GM18873 (cell line): ENCODE results near the gene YARS1.
"Not testable (repeated sequence)": the region's sequence is repeated elsewhere in the genome, so short reads cannot be mapped to it uniquely, and the experiment has no call there.

ENCODE experiments used
- ATAC-seq: cut with Tn5 transposase; IDR thresholded peaks from one replicate; pipeline ENCODE4 v1.9.1; 2021; ENCODE audit warnings: mild to moderate bottlenecking, moderate library complexity, moderate number of reproducible peaks; ENCODE audit not compliant: unreplicated experiment, low FRiP score

The YARS1 gene

DNA sequence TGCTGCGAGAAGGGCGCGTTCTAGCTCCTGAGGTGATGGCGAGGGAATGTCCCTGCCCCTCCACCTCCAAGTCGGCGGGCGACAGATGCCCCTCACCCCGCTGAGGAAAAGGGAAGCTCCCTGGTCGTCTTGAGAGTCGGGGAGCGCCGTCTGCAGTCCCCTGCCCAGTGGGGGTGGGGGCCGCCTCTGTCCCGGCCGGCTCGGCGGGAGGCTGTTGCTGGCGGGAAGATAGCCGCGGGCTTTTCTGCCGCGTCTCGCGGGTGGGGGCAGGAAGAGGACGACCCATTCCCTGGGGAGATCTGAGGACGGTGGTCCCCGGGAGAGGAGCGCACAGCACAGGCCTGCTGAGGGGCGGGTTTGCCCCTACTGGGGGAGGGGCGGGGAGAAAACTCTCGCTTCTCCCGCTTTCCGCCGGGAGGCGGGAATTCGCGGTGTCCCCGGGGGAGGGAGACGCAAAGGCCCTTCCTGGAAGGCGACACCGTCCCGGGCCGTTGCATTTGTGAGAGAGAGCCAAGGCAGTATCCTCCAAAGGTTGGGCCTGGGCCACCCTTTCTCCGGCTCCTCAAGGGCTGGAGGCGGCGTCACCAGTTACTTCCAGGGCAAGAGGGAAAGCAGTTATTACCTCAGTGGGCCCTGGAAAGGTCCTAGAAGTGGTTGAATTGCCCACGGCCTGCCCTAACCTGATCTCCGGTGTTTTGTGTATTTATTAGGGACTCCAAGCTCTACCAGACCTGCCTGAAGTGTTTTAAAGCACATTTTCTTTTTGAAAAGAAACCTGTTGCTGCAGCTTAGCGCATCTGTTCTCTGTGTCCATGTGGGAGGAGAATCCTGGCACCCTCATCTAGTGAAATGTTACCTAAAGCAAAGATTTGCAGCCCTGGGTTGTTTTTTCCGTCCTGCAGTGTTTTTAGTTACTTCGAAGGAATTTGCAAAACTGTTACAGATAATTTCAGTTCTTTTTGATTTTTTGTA lies 943 bp upstream of the YARS1 start:
- ATAC-seq: peak; percentile 8

DNA sequence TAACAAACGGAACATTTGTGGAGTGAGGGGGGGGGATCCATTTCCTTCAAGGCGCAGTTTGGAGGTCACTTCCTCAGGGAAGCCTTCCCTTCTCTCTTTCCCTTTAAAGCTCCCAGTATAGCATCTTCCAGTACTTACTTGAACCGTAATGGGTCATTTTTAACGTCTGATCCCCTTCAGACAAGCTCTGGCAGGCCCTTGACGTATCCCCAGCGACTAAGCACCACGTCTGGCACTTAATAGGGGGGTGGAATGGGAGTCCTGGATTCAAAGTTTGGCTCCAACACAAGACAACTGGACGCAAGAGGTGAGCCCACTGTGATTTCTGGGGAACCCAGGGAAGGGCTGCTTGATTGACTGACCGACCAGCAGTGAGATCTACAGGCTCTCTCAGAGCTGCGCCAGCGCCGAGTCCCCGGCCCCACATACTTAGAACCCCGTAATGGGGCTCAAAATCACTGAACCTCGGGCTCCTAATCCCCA lies 441 bp downstream of the YARS1 start:
- ATAC-seq: no peak

DNA sequence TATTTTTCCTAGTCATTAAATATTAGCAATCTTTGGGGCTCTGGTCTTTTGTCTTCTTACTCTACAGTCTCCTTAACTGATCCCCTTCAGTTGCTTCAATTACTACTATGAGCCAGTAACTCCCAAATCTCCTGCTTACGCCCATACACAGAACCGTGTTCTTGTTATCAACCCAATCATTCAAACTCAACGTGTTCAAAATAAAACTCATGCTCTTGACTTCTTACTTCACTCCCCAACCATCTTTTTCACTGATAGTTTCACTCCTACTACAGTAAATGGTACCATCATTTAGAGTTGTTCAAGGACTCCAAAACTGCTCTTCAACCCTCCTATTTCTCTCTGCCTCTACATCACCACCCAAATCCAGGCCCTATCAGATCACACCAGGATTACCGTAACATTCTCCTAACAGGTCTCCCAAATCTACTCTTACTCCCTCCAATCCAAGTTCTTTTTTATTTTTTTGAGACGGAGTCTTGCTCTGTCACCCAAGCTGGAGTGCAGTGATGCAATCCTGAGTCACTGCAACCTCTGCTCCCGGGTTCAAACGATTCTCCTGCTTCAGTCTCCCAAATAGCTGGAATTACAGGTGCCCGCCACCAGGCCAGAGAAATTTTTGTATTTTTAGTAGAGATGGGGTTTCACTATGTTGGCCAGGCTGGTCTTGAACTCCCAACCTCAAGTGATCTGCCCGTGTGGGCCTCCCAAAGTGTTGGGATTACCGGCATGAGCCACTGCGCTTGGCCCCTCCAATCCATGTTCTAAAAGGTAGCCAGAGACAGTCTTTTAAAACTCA lies 3.0 kb downstream of the YARS1 start:
- no peak for ATAC-seq

DNA sequence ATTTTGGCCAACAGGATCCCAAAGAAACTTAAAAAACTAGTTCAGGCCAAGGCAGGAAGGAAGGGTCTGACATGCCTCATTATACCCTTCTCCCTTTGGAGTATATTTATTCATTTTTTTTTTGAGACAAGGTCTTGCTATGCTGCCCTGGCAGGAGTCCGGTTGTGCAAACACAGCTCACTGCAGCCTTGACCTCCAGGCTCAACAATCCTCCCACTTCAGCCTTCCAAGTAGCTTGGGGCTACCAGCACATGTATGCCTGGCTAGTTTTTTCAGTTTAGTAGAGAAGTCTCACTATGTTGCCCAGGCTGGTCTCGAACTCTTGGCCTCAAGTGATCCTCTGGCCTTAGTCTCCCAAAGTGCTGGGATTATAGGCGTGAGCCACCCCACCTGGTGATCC lies 5.2 kb downstream of the YARS1 start:
- no peak for ATAC-seq

DNA sequence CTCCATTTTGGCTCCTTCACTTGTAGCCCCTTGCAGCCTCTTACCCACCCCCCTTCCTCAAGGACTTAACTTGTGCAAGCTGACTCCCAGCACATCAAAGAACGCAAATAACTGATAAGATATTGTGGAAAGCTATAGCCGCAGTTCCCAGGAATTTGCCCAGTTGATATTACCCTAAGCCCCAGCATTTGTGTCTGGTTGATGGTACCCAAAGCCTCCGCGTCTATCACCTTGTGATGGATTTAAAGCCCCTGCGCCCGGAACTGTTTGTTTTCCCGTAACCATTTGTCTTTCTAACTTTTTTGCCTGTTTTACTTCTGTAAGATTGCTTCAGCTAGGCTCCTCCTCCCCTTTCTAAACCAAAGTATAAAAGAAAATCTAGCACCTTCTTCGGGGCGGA lies 5.9 kb downstream of the YARS1 start:
- ATAC-seq: no peak

DNA sequence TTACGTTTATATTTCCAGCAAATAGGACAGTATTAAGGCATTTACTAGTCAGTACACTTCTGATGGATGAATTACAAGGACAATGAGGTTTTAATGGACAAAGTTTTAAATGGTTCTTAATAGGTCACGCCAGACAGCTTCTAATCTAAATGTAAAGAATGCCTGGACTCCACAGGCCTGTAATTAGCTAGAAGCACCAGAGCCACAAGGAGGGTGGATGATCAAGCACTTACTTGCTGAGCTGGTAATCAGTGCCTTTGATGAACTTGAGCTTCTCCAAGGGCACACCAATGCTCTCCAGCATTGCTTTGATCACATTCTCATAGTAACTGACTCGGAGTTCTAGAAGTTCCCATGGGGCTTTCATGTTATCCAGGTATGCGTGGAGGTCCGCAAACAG lies 6.8 kb downstream of the YARS1 start:
- ATAC-seq: no peak

DNA sequence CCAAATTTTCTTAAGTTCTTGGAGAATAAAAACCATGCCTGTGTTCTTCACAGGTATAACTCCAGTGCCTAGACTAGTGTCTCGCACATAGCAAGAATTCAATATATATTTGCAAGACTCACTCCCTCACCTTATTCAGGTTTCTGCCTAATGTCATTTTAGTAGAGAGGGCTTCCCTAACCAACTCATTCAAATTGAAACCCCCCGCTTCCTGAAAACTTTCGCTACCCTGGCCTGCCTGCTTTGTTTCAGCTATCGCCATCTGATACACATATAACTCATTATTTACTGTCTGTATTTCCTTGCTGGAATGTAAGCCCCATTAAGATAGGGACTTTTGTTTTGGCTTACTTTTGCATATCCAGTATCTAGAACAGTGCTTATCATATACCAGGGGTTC lies 8.6 kb downstream of the YARS1 start:
- ATAC-seq: no peak

DNA sequence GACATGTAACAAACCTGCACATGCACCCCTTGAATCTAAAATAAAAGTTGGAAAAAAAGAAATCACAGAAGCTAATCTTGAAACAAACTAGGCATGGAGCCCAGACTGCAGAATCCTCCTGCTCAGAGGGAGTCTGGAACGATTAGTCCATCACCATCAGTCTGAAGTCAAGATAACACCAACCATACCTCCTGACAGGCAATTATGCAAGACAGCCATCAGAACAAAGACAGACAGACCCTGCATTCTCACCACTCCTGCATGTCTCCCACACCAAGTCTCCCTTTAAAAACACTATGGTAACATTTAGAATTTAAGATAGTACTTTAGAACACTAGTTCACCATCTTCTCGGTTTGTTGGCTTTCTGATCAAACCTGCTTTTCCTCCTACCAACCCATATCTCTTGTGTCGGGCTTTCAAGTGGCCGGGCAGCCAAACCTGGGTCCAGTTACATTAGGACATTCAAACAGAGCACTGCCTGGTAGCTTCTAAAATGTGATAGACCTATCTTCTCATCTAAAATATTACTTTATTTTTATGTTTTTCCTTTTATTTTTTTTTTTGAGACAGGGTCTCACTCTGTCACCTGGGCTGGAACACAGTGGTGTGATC lies 10.1 kb downstream of the YARS1 start:
- ATAC-seq: no peak

DNA sequence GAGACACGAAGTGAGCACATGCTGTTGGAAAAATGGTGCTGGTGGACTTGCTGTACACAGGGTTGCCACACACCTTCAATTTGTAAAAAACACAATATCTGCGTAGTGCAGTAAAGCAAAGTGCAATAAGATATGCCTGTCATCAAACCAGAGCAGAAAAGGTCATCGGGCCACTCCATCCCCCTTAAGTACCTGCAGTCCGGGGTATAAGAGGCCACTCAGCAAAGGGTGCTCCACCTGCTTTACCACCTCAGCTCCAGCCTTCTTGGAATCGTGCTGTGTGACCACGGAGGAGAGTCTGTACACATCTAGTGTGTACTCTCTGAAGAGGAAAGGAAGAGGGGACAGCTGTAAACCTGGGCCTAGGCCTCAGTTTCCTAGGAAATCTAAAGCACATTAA lies 10.9 kb downstream of the YARS1 start:
- ATAC-seq: no peak

DNA sequence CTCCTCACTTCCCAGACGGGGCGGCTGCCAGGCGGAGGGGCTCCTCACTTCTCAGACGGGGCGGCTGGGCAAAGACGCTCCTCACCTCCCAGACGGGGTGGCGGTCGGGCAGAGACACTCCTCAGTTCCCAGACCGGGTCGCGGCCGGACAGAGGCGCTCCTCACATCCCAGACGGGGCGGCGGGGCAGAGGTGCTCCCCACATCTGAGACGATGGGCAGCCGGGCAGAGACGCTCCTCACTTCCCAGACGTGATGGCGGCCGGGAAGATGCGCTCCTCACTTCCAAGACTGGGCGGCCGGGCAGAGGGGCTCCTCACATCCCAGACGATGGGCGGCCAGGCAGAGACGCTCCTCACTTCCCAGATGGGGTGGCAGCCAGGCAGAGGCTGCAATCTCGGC lies 12.7 kb downstream of the YARS1 start:
- ATAC-seq: not testable (repeated sequence)

DNA sequence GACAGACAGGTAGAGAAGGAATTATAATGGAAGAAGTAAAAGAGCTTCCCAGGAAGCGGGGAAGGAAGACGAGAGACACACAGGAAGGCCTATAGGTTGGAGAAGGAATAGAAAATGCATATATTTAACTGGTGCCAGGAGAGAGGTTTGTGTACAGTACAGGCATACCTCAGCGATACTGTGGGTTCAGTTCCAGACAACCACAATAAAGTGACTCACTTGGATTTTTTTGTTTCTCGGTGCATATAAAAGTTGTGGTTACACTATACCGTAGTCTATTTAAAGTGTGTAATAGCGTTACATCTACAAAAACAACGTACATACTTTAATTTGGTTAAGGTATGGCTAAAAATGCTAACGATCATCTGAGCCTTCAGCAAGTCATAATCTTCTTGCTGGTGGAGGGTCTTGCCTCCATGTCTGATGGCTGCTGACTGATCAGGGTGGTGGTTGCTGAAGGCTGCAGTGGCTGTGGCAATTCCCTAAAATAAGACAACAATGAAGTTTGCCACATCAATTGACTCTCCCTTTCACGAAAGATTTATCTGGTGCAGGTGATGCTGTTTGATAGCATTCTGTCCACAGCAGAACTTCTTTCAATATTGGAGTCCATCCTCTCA lies 16.0 kb downstream of the YARS1 start:
- no peak for ATAC-seq

DNA sequence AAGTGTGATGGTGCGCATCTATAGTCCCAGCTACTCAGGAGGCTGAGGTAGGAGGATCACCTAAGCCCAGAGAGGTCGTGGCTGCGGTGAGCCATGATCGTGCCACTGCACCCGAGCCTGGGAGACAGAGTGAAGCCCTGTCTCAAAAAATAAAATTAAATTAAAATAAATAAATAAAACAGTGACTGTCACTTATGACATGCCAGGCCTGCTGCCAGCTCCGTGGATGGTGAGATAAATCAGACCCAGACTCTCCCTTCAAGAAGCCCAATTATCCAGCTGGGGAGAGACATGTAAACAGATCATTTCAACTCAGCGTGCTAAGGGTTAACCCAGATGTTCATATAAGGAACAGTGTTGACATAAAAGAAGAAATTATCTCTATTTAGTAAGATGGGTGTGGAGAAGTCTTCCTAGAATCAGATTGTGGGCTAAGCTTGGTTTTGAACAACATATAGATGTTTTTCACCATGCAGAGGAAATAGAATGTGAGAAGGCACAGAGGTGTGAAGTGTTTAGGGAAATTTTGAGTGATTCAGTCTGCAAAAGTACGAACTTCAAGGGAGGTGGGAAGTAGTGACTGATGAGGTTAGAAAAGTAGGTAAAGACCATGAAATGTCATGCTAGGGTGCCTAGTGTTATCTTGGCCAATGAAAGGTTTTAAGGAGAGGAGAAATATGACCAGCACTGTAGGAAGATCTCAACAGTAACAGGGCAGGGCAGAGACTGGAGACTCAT lies 18.3 kb downstream of the YARS1 start:
- ATAC-seq: no peak

DNA sequence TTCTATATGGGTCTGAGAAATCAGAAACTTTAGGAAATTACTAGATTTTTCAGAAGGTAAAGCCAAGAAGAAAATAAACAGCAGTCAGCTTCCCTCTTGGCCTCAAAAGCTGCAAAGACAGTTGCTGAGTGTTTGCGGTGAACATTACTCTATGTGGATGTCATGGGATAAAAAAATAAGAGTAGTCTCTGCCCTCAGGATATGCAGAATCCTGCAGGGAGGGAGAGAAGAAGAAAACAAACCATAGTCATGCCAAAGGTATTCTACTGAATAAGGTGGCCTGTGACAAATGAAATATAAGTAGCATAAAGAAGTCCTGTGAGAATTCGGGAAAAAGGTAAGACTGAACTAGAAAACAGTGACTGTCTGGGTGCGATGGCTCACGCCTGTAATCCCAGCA lies 19.0 kb downstream of the YARS1 start:
- no peak for ATAC-seq

DNA sequence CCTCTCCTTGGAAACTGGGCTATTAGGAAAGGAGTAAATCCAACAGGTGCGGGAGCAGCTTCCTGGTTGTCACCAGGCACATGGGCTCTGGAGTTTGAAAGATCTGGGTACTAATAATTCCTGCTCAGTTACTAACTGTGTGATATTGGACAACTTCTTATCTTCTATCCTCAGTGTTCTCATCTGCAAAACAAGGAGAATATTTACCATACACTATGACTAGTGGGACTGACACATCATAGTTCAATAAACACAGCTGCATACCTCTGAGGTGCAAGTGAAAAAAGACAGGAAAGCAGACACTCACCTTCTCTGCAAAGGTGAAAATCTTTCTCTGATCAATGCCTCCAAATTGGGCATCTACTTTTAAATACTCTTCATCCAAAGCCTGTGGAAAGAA lies 19.7 kb downstream of the YARS1 start:
- ATAC-seq: no peak

DNA sequence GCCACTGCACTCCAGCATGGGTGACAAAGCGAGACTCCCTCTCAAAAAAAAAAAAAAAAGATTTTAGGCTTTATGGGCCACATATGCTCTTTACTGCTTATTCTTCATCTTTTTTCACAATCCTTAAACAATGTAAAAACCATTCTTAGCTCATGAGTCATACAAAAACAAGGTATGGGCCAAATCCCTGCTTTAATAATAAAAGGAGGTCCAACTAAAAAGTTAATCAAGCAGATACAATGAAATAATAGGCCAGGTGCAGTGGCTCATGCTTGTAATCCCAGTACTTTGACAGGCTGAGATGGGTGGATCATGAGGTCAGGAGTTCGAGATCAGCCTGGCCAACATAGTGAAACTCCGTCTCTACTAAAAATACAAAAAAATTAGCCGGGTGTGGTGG lies 21.4 kb downstream of the YARS1 start:
- not testable (repeated sequence) for ATAC-seq

DNA sequence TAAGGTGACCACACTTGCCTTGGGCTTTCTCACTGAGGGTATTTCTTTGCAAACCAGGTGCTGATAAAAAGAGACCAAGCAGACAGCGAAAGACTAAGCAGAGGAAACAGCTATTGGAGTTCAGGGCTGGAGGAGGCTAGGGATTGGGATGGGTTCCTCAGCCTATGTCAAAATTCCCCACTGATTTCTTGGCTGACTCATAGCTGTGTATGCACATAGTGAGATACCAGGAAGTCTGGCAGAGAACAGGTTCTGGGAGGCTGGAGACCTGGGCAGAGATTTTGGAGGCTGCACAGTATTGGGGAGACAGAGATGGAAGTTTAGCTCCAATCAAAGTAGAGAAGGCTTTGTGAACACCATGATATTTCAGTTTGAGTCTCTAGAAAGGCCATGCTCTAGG lies 25.3 kb downstream of the YARS1 start:
- no peak for ATAC-seq

DNA sequence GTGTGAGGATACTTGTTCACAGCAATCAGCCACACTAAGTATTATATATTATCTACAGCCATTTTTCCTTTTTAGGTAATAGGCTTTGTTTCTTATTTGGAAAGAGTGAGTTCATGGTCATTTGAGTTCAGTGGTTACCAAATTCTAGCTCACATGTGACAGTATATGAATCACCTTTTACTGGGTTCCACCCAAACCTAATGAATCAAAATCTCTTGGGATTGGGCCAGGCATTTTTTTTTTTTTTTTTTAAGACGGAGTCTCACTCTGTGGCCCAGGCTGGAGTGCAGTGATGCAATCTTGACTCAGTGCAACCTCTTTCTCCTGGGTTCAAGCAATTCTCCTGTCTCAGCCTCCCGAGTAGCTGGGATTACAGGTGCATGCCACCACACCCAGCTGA lies 27.8 kb downstream of the YARS1 start:
- ATAC-seq: not testable (repeated sequence)

DNA sequence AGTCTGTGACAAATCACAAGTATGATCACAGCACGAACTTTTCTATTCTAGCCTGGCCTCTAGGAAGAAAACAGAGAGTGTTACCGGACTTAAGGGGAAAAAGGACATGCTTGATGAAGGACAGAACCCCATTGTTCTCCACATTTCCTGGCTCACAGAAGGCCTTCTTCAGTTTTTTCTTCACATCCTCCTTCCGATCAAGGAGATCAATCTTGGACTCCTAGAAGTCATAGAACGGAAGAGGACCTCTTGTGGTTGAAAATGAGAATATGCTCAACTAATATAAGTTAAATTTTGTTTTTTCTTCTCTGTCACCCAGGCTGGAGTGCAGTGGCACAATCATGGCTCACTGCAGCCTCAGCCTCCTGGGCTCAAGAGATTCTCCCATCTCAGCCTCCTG lies 30.3 kb downstream of the YARS1 start:
- no peak for ATAC-seq

DNA sequence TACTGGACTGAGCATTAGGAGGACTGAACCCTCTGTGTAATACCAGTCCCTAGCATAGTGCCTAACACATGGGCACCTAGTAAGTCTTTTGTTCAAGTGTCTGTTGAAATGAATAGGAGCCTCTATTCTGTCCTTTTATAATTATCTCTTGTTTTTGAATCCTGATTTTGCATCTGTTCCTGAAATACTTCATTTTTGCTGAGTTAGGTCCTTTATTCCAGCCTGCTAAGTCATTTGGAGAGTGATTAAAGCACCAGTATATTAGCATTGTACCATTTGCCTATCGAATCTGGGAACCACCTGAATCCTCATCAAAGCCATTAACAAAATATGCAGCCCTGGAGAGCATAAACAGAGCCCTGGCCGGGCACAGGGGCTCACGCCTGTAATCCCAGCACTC lies 32.3 kb downstream of the YARS1 start:
- no peak for ATAC-seq

DNA sequence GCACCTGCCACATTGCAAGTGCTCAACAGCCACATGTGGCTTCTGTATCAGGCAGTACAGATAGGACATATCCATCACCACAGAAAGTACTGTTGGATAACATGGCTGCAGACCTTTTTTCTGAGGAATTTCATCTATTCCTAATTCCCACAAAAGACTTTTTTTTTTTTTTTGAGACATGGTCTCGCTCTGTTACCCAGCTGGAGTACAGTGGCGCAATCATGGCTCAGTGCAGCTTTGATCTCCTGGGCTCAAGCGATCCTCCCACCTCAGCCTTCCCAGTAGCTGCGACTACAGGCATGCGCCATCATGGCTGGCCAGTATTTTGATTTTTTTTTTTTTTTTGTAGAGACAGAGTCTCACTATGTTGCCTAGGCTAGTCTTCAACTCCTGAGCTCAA lies 33.3 kb downstream of the YARS1 start:
- no peak for ATAC-seq
